LNCAP (cell line): ENCODE measurements around the gene CAD.

Experiments used
- CTCF ChIP-seq: fragments of 450-650 bp; IDR thresholded peaks from 2 replicates; pipeline ENCODE4 v1.5.1; 2017; ENCODE audit warnings: mild to moderate bottlenecking

Gene CAD

GRCh38 chr2:27179344-27180000 lies 37.7 kb upstream of the CAD start:
- no peak for TF ChIP-seq CTCF

GRCh38 chr2:27182346-27182745 lies 34.8 kb upstream of the CAD start:
- TF ChIP-seq CTCF, result no peak

- TF ChIP-seq CTCF, result no peak
These were observed 33.1 kb upstream of the CAD start for GRCh38 chr2:27184115-27184514.

GRCh38 chr2:27185331-27186026 lies 31.7 kb upstream of the CAD start:
- no peak for TF ChIP-seq CTCF

GRCh38 chr2:27186613-27187345 lies 30.4 kb upstream of the CAD start:
- no peak for TF ChIP-seq CTCF

- no peak for TF ChIP-seq CTCF
These were observed 27.2 kb upstream of the CAD start for GRCh38 chr2:27189989-27190388.

- peak; percentile 51 for TF ChIP-seq CTCF
These were observed 25.9 kb upstream of the CAD start for GRCh38 chr2:27191070-27191829.
